Choroid plexus epithelial cell (primary cell): ENCODE data around the gene NUMBL.
A peak's percentile ranks its signal among the peaks of the same experiment; 100 is the strongest.

Experiments used
- DNase-seq: peaks from one replicate; pipeline ENCODE4 v3.0.0-alpha.2; 2010; ENCODE audit warnings: low read depth
- H3K4me3 ChIP-seq: 2 replicates; pipeline ENCODE4 v1.5.1; 2011; ENCODE audit warnings: low read depth, mild to moderate bottlenecking, control low read depth, low read length, moderate library complexity
- CTCF ChIP-seq: conservative IDR thresholded peaks from 2 replicates; pipeline ENCODE4 v1.5.1; 2011; ENCODE audit warnings: low read depth, mild to moderate bottlenecking, control low read depth, inconsistent platforms, low read length, moderate library complexity

The NUMBL gene

GRCh38 chr19:40718774-40719391 is 28.4 kb upstream of the NUMBL start:
- no peak for TF ChIP-seq CTCF
- DNase-seq = peak; percentile 67

GRCh38 chr19:40717880-40718773 is 27.7 kb upstream of the NUMBL start:
- TF ChIP-seq CTCF = no peak
- no peak for DNase-seq
- peak overlapping the region; percentile 81 for H3K4me3 ChIP-seq

More at GRCh38 chr19:40718774-40719391, 28.4 kb upstream of the NUMBL start:
- peak overlapping the region; percentile 81 for H3K4me3 ChIP-seq

- DNase-seq = peak; percentile 70
- no peak for TF ChIP-seq CTCF
- peak overlapping the region; percentile 81 for H3K4me3 ChIP-seq
Observed at GRCh38 chr19:40717325-40717879, 27.0 kb upstream of the NUMBL start.

GRCh38 chr19:40716482-40717324 is 26.3 kb upstream of the NUMBL start, which contains the start of the genes COQ8B and ITPKC:
COQ8B (minus strand) TSS chr19:40716886; CDS start chr19:40714632, 2,254 bp downstream.
ITPKC (plus strand) TSS chr19:40717112; CDS start chr19:40717136, 24 bp downstream.
- H3K4me3 ChIP-seq = peak within 1 kb of the TSS; percentile 81
- TF ChIP-seq CTCF = no peak
- peak; percentile 98 for DNase-seq

- no peak for TF ChIP-seq CTCF
- peak; percentile 87 for DNase-seq
- peak overlapping the region; percentile 81 for H3K4me3 ChIP-seq
Observed at GRCh38 chr19:40716031-40716481, 25.6 kb upstream of the NUMBL start.
